GM12873 (cell line): Measurements from ENCODE around the gene SLC4A7.
A peak's percentile ranks its signal among the peaks of the same experiment; 100 is the strongest.

Experiments used
- TF ChIP-seq, protein P1 (sequence below): IDR thresholded peaks from 2 replicates; pipeline ENCODE4 v1.5.1; 2012; ENCODE audit warnings: low read depth, mild to moderate bottlenecking, moderate library complexity, low read length, control low read depth; ENCODE audit not compliant: insufficient read depth; ENCODE audit errors: missing control alignments

Gene SLC4A7

DNA sequence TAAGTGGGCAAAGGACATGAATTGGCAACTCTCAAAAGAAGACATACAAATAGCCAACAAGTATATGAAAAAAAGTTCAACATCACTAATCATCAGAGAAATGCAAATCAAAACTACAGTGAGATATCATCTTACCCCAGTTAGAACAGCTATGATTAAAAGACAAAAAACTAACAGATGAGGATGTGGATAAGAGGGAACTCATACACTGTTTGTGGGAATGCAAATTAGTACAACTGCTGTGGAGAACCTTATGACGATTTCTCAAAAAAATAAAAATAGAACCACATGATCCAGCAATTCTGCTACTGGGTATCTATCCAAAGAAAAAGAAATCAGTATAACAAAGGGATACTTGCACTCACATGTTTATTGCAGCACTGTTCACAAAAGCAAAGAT, 143.7 kb downstream of the SLC4A7 start:
- TF ChIP-seq, protein P1, sequence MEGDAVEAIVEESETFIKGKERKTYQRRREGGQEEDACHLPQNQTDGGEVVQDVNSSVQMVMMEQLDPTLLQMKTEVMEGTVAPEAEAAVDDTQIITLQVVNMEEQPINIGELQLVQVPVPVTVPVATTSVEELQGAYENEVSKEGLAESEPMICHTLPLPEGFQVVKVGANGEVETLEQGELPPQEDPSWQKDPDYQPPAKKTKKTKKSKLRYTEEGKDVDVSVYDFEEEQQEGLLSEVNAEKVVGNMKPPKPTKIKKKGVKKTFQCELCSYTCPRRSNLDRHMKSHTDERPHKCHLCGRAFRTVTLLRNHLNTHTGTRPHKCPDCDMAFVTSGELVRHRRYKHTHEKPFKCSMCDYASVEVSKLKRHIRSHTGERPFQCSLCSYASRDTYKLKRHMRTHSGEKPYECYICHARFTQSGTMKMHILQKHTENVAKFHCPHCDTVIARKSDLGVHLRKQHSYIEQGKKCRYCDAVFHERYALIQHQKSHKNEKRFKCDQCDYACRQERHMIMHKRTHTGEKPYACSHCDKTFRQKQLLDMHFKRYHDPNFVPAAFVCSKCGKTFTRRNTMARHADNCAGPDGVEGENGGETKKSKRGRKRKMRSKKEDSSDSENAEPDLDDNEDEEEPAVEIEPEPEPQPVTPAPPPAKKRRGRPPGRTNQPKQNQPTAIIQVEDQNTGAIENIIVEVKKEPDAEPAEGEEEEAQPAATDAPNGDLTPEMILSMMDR, result no peak

DNA sequence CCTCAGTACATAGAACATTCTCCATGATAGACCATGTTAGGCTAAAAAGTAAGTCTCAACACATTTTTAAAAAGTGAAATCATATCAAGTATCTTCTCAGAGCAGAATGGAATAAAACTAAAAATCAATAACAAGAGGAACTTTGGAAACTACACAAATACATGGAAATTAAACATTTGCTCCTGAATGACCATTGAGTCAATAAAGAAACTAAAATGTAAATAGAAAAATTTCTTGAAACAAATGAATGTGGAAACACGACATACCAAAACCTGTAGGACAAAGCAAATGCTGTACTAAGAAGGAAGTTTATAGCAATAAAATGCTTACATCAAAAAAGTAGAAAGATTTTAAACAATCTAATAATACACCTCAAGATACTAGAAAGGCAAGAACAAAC, 148.6 kb downstream of the SLC4A7 start:
- TF ChIP-seq, protein P1, result no peak

DNA sequence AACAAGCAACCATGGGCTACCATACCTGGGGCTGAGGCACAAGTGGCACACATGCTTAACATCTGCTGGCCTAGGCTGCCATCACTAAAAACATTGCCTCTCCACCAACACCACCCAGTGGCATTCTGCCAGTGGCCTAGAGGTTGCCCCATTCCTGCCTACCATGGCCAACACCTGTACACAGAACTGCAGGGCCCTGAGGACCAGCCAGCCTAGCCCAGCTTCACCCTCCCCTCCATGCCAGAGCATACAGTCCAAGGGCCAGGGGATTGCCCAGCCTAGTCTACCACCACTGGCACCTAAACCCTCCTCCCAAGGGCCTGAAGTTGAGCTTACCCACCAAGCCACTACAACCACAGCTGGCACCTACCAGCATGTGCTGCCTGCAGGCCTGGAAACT, 150.3 kb downstream of the SLC4A7 start:
- TF ChIP-seq, protein P1, result no peak

DNA sequence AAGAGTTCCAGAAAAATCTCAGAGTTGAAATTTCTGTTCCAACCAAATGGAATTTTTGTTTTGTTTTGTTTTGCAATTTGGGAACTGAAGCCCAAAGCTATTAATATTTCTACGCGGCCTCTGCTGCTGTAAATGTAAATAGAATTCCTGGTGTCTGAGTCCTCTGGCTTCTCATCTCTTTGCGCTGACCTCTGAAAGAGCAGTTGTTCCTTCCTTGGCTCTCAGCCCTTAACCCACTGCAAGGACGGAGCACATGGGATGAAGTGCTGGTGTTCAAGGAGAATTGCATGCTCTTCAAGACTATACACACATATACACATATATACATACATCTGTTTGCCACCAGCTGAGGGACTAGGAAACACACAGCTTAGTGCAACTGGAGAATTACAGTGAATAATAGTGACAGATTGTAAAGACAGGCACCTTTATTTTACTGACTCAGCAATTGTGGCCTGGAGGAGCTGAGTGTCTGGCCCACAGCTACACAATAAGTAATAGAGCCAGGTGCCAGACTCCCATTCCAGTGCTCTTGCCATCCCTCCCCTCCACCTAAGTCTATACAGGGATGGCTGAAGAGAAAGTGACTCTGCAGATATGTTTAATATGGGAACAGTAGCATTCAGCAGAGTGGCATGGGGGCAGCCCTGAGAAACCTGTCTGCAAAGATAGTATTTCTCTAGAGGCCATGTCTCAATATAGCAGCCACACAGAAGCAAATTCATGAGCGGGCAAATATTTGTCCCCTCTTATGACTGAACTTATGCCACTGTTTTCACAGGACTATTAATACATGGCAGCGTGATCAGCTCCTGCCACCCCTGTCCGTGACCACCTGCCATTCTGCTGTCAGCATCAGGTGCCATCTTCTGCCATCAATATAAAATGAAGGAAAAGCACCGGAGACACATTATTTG, 157.3 kb downstream of the SLC4A7 start:
- TF ChIP-seq, protein P1, result no peak

DNA sequence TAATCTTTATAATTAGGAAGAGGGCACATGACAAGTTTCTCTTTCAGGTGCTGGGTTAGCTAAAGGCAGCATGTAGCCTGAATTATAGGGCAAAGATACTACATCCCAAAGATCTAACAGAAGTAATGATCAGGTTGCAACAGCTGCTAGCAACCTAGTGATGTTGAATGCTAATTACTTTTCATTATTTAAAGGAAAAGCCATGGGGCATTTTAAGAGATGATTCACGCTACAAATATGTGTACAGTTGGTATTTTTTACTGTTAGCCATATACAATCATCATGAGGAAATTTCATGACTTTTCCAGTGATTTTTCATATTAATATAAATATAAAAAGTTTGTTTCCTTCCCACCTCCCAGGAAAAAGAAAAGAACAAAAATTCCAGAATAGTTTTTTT, 158.0 kb downstream of the SLC4A7 start:
- TF ChIP-seq, protein P1, result no peak

DNA sequence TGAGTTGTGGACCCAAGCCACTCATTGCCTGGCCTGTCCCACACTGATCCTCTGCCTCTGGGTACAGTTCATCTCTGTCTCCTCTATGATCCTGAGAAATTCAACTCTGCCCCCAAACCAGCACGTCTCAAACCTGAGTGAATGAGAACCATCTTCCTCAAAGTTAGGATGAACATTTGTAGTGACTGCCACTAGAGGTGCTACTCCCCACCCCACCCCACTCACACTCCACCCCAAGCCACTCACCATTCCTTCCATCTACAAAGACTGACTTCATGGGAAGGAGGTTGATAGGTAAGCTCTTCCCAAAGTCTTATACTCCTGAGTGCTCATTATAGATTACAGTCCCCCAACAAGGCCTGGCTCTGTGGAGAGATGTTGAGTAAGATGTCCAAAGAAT, 158.8 kb downstream of the SLC4A7 start:
- TF ChIP-seq, protein P1, result peak; percentile 41

DNA sequence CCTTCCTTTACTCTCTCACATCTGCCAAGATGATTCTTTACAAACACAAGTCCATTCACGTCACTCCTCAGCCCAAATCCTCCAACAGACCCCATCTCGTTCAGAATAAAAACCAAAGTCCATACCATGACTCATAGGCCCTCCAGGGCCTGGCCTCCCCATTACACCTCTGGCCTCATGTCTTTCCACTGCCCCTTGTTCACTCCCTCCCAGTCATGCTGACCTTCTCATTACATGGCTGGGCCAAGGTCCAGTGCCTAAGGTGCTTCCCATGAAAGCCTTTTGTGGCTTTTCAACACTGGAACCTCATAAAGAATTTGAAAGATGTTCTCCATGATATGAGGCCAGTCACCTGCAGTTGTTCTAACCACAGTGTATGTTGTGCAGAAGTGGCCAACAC, 159.5 kb downstream of the SLC4A7 start:
- TF ChIP-seq, protein P1, result no peak
